HG03469 (cell line): Measurements from ENCODE around the gene DHRS11.
"Not testable (repeated sequence)": the region's sequence is repeated elsewhere in the genome, so short reads cannot be mapped to it uniquely, and the experiment has no call there.

ENCODE experiments used
- ATAC-seq: cut with Tn5 transposase; IDR thresholded peaks from one replicate; pipeline ENCODE4 v1.9.1; 2021; ENCODE audit warnings: mild to moderate bottlenecking, moderate library complexity, moderate number of reproducible peaks; ENCODE audit not compliant: unreplicated experiment

DHRS11 gene

GRCh38 chr17:36593656-36594316, 2.1 kb downstream of the DHRS11 start:
- ATAC-seq: no peak

- ATAC-seq: no peak
Measured at GRCh38 chr17:36594626-36595401, 3.1 kb downstream of the DHRS11 start.

- no peak for ATAC-seq
Measured at GRCh38 chr17:36597226-36597625, 5.5 kb downstream of the DHRS11 start.

- no peak for ATAC-seq
Measured at GRCh38 chr17:36597866-36598777, 6.4 kb downstream of the DHRS11 start.

GRCh38 chr17:36598951-36599401, 7.3 kb downstream of the DHRS11 start:
- ATAC-seq: no peak

GRCh38 chr17:36599546-36600250, 8.0 kb downstream of the DHRS11 start:
- ATAC-seq: no peak

GRCh38 chr17:36600465-36600864, 8.8 kb downstream of the DHRS11 start:
- no peak for ATAC-seq

- ATAC-seq: no peak
Measured at GRCh38 chr17:36600936-36601302, 9.2 kb downstream of the DHRS11 start.

- no peak for ATAC-seq
Measured at GRCh38 chr17:36601303-36602029, 9.8 kb downstream of the DHRS11 start, which contains the start of gene MRM1. Gene MRM1, plus strand, starts transcription at chr17:36601583. Its CDS starts 228 bp downstream, at chr17:36601811.

GRCh38 chr17:36602030-36602748, 10.5 kb downstream of the DHRS11 start:
- ATAC-seq: no peak

- ATAC-seq: no peak
Measured at GRCh38 chr17:36602924-36603384, 11.3 kb downstream of the DHRS11 start.

- not testable (repeated sequence) for ATAC-seq
Measured at GRCh38 chr17:36605028-36605427, 13.3 kb downstream of the DHRS11 start.

- ATAC-seq: no peak
Measured at GRCh38 chr17:36608280-36608679, 16.6 kb downstream of the DHRS11 start.

- ATAC-seq: no peak
Measured at GRCh38 chr17:36608794-36609497, 17.3 kb downstream of the DHRS11 start.

GRCh38 chr17:36609498-36609862, 17.8 kb downstream of the DHRS11 start:
- no peak for ATAC-seq

GRCh38 chr17:36610474-36610873, 18.8 kb downstream of the DHRS11 start:
- no peak for ATAC-seq

- no peak for ATAC-seq
Measured at GRCh38 chr17:36611345-36612072, 19.8 kb downstream of the DHRS11 start.

GRCh38 chr17:36612323-36612722, 20.6 kb downstream of the DHRS11 start:
- no peak for ATAC-seq
